Ureter (tissue), 1 donor: ENCODE data around the gene ZNF491. TPM values are rescaled to one million over a fixed set of nuclear protein-coding genes. Genes with fewer than 3 reads are reported as not detected.
A peak's percentile ranks its signal among the peaks of the same experiment; 100 is the strongest.
"Not testable (repeated sequence)": the region's sequence is repeated elsewhere in the genome, so short reads cannot be mapped to it uniquely, and the experiment has no call there.

Experiments
- DNase-seq: peaks from one replicate; pipeline ENCODE4 v3.0.0-alpha.2; 2020; ENCODE audit warnings: low spot score
- total RNA-seq: library from RNA; stranded (reverse); gene quantifications from one replicate; pipeline ENCODE4 v1.2.4, GENCODE V29; 2023
- donor health status: DM: yes; HTN: yes; CAD: no.

ZNF491 gene
- total RNA-seq, 1 donor from 2014 or later = 2.3 TPM

DNA sequence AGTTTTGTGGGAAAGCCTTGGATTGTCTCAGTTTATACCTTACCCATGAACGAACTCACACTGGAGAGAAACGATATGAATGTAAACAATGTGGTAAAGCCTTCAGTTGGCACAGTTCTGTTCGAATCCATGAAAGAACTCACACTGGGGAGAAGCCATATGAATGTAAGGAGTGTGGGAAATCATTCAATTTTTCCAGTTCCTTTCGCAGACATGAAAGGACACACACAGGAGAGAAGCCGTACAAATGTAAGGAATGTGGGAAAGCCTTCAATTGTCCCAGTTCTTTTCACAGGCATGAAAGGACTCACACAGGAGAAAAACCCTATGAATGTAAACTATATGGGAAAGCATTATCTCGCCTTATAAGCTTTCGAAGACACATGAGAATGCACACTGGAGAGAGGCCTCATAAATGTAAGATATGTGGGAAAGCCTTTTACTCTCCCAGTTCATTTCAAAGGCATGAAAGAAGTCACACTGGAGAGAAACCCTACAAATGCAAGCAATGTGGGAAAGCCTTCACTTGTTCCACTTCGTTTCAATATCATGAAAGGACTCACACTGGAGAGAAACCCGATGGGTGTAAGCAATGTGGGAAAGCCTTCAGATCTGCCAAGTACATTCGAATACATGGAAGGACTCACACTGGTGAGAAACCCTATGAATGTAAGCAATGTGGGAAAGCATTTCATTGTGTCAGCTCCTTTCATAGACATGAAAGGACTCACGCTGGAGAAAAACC, 8.2 kb downstream of the ZNF491 start:
- DNase-seq = no peak

DNA sequence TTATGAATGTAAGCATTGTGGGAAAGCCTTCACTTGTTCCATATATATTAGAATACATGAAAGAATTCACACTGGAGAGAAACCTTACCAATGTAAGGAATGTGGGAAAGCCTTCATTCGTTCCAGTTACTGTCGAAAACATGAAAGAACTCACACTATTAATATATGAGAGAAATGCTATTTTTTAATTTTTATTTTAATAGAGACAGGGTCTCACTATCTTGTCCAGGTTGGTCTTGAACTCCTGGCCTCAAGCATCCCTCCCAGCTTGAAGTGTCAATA, 8.7 kb downstream of the ZNF491 start:
- no peak for DNase-seq

DNA sequence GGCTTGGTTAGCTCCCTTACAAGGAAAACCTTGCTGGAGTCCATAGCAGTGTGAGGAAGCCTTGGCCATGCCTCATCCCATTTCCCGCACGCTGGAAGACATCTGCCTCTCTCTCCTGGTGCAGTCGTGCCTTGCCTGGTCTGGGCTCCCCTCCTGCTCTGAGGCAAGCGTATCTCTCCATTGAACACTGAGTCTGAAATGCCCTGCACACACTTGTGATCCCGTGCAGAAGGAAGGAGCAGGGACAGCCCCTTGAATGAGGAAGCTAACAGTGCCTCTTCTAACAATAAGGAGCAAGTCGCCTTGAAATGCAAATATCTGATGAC, 15.3 kb downstream of the ZNF491 start:
- DNase-seq = no peak

- DNase-seq = peak; percentile 98
Measured at GRCh38 chr19:11814029-11814699, 15.8 kb downstream of the ZNF491 start, which contains the start of gene ZNF440. Gene ZNF440, plus strand, starts transcription at chr19:11814273. Its CDS starts 175 bp downstream, at chr19:11814448.

- no peak for DNase-seq
Measured at GRCh38 chr19:11814700-11815035, 16.3 kb downstream of the ZNF491 start.

DNA sequence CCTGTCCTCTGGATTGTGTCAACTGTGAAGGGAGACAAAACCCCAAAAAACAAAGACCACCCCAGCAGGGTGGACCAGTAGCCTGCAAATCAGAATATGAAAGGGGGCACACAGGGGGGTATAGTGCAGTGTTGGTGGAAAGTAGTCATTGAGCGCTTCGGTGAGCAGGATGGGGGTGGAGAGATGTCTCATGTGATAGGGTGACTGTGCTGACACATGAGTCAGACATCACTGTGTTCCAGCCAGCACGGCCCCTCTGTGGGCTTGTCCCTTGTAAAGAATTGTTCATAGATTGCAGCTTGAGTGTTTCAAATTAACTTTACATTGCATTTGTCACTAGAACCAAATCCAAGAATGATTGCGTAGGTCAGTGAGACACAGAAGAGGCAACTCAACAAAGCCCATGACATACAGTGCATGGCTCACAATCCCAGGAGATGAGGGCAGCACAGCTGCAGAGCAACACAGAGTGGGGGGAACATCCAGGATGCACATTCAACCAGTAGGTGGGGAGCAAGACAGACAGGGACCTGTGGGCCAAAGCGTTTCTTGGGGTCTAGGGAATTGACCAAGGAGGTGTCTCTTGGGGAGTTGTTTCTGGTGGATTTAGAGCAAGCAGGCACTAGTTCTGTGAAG, 23.3 kb downstream of the ZNF491 start:
- DNase-seq = no peak

DNA sequence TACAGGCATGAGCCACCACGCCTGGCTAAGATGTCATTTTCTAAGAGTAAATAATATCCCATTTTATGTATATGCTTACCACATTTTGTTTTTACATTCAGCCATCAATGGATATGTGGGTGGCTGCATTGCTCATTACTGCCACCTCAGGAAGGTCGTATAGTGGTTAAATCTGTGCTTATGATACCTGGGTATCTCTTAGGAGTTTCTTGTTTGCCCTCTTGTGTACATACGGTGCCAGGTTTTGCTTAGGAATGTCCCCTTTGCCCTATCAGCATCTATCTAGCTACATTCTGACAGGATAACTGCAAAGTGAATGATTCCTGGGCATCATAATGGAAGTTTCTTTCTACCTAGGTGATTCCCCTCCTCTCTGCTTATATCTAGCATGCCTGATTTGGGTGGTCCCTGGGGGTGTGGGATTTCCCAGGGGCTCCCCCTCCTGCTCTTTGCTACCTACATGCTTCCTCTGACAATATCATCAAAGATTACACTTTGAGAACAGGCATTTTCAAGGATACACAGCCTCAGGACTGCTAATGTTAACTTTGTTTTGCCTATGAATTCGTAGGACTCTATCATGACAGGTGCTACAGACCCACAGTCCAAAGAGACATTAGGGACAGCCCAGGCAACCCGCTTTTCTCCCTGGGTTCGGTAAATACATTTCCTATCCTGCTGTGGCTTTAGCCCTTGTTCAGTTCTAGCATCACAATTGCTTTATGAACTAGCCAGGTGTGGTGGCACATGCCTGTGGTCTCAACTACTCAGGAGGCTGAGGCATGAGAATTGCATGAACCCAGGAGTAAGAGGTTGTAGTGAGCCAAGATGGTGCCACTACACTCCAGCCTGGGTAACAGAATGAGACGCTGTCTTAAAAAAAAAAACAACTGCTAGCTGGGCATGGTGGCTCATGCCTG, 30.9 kb downstream of the ZNF491 start:
- DNase-seq = not testable (repeated sequence)

GRCh38 chr19:11832253-11832912, 34.1 kb downstream of the ZNF491 start:
- DNase-seq = no peak

DNA sequence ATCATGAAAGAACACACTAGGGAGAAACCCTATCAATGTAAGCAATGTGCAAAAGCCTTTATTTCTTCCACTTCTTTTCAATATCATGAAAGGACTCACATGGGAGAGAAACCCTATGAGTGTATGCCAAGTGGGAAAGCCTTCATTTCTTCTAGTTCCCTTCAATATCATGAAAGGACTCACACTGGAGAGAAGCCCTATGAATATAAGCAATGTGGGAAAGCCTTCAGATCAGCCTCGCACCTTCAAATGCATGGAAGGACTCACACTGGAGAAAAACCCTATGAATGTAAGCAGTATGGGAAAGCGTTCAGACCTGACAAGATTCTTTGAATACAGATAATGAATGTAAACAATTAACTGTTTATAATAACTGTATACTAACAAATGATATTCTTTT, 35.2 kb downstream of the ZNF491 start:
- no peak for DNase-seq

- not testable (repeated sequence) for DNase-seq
Measured at GRCh38 chr19:11835626-11836066, 37.3 kb downstream of the ZNF491 start.

DNA sequence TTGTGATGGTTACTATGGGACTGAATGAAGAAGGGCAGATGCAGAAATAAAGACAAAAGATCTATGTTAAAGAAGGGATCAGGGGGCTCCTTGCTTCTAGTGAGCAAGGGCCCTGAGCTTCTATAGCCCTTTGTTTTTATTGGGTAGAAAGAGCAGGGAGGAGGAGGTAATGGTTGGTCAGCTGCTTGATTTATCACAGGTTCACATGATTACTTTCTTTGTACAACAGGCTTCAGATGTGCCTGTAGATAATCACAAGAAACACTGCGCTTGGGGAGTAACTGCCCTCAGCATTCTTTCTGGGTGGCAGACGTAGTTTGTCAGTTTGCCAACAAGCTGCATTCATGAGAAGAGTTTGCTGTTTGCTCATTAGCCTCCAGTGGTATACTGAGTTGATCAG, 45.4 kb downstream of the ZNF491 start:
- peak; percentile 57 for DNase-seq

GRCh38 chr19:11847615-11848014, 49.3 kb downstream of the ZNF491 start:
- DNase-seq = not testable (repeated sequence)

DNA sequence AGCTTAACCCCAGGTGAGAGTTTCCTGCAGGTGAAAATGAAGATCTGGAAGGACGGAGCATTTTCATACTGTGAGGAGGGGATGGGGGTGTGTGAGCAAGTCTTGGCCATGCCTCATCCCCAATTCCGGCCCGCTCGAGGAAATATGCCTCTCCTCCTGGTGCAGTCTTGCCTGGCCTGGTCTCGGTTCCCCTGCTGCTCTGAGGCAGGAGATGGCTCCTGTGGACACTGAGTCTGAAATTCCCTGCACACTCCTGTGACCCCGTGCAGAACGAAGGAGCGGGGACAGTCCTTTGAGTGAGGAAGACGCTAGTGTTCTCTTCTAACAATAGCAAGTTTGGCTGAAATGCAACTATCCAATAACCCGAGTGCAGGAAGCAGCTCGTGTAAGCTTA, 49.9 kb downstream of the ZNF491 start:
- DNase-seq = no peak

DNA sequence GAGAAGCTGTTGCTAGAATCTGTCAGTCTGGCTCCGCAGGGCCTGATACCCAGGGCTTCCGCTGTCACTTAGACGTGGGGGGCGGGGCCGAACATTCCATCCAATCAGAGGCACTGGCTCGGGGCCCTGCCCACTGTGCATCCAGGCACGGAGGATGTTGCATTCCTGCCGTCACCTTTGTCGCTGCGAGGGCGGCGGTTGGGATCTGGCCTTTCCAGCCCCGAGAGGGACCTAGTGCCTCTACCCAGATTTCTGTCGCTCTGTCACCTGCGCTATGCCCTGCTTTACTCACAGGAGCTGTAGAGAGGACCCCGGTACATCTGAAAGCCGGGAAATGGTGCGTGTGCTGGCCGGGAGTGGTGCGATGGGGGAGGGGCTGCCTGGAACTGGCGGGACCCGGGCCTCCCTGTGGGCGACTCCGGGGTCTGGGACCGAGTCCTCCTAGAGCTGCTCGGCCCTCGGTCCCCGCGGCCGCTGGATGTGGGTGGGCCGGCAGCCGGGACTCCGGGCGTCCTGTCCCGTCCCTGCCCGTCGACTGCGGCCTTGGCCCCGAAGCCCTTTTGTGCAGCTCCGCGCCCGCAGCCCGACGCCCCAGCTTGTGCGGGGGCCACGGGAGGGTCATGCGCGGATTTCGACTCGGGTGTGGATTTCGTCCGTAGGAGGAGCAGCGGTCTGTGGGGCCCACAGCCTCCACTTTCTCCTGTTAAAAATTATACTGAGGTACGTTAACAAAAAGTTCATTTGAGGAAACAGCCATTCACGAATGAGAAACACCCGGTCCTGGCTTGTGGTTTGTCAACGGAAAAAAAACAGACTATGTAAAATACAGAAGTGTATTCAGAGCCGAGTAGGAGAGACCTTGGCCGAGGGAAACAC, 50.5 kb downstream of the ZNF491 start, which contains the start of gene ZNF439:
ZNF439 (plus strand) TSS at position 133 of the 876 bp plus-strand sequence; CDS start at position 275, 142 bp downstream.
- DNase-seq = peak; percentile 95

GRCh38 chr19:11850289-11850688, 52.0 kb downstream of the ZNF491 start:
- DNase-seq = not testable (repeated sequence)

GRCh38 chr19:11853358-11853757, 55.0 kb downstream of the ZNF491 start:
- DNase-seq = no peak

DNA sequence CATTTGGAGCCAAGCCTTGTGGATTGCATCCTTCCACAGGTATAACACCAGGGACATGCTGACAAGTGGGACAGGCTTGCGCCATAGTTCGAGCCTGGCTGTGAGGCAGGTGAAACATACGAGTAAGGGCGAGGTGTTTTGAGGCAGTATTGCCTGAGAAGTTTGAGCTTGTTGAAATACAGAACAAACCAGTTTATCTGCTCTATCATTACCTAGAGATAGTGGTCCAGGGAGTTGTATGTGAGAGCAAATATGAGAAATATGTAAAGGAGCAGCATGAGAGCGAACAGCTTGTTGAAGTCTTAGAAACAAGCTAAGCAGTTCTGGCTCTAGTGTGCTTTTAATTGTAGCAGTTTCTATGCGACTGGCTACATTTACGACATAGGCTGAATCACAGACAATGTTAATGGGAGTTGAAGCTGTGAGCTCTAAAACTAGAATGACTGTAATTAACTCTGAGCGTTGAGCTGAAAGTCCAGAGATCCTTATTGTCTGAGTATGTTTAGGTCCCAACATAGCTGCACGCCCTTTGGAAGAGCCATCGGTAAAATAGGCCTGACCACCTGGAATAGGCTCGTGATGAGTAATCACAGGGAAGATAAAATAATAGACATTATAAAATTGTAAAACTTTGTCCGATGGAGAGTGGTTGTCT, 58.4 kb downstream of the ZNF491 start:
- peak; percentile 52 for DNase-seq
